GM15510 (cell line): ENCODE data around the gene ALPP.

Experiments used
- POLR2A ChIP-seq: IDR thresholded peaks from 3 replicates; pipeline ENCODE4 v1.6.1; 2011; ENCODE audit warnings: borderline replicate concordance; ENCODE audit not compliant: insufficient read length; ENCODE audit errors: extremely low read depth

Gene ALPP

GRCh38 chr2:232343821-232344220 lies 34.7 kb upstream of the ALPP start:
- no peak for TF ChIP-seq POLR2A

- TF ChIP-seq POLR2A: no peak
These were observed 33.3 kb upstream of the ALPP start for GRCh38 chr2:232345251-232345650.

GRCh38 chr2:232347369-232347768 lies 31.2 kb upstream of the ALPP start:
- TF ChIP-seq POLR2A: no peak

- TF ChIP-seq POLR2A: no peak
These were observed 29.6 kb upstream of the ALPP start for GRCh38 chr2:232348936-232349335.

GRCh38 chr2:232349546-232349945 lies 29.0 kb upstream of the ALPP start:
- TF ChIP-seq POLR2A: no peak

- TF ChIP-seq POLR2A: no peak
These were observed 28.5 kb upstream of the ALPP start for GRCh38 chr2:232349946-232350635.

- no peak for TF ChIP-seq POLR2A
These were observed 27.5 kb upstream of the ALPP start for GRCh38 chr2:232350804-232351685.

- TF ChIP-seq POLR2A: no peak
These were observed 26.7 kb upstream of the ALPP start for GRCh38 chr2:232351686-232352510.

- TF ChIP-seq POLR2A: no peak
These were observed 25.9 kb upstream of the ALPP start for GRCh38 chr2:232352511-232353091.

GRCh38 chr2:232353096-232353495 lies 25.5 kb upstream of the ALPP start:
- no peak for TF ChIP-seq POLR2A

GRCh38 chr2:232353660-232354059 lies 24.9 kb upstream of the ALPP start:
- TF ChIP-seq POLR2A: no peak

- no peak for TF ChIP-seq POLR2A
These were observed 24.5 kb upstream of the ALPP start for GRCh38 chr2:232354069-232354468.

- TF ChIP-seq POLR2A: no peak
These were observed 16.9 kb upstream of the ALPP start for GRCh38 chr2:232361646-232362045.

GRCh38 chr2:232362174-232362900 lies 16.2 kb upstream of the ALPP start:
- no peak for TF ChIP-seq POLR2A
